Measurements from ENCODE around the gene DIS3L2. TPM values are rescaled to one million over a fixed set of nuclear protein-coding genes. Genes with fewer than 3 reads are reported as not detected.

The DIS3L2 gene
- total and polyA plus RNA-seq, 8 donors = 13.0 to 24.0 (median 16.8) TPM

GRCh38 chr2:232299084-232299483 lies 337.6 kb downstream of the DIS3L2 start:
- no peak for TF ChIP-seq CTCF (IDR thresholded peaks at IDR 0.05)
- FAIRE-seq (no peak), DNase-seq (no peak), ATAC-seq (no peak)
- Histone ChIP-seq H3K36me3 (no peaks in the 10 kb centered on the region), H3K9me3 (no peaks in the 10 kb centered on the region), H3K27me3 (no peaks in the 10 kb centered on the region), H3K4me3 (no peak overlapping the region), H3K27ac (no peak overlapping the region), H3K4me1 (no peaks in the 10 kb centered on the region)
- WGBS, 2 donors = 93 to 95% methylated on average over 5 of the region's 5 CpGs
- intact Hi-C loops (cut with DNase I) = no loop called here

GRCh38 chr2:232299927-232300674 lies 338.6 kb downstream of the DIS3L2 start:
- TF ChIP-seq CTCF (IDR thresholded peaks at IDR 0.05) = no peak
- DNase-seq (no peak), FAIRE-seq (no peak), ATAC-seq (peak in 1 of 4 donors; percentile 27)
- Histone ChIP-seq H3K27me3 (no peaks in the 10 kb centered on the region), H3K36me3 (no peaks in the 10 kb centered on the region), H3K4me1 (no peaks in the 10 kb centered on the region), H3K4me3 (no peak overlapping the region), H3K27ac (no peak overlapping the region), H3K9me3 (no peaks in the 10 kb centered on the region)
- intact Hi-C loops (cut with DNase I) = no loop called here
- 87 to 90% methylated on average over 6 of the region's 6 CpGs for WGBS, 2 donors

- 58 to 61% methylated on average over 6 of the region's 6 CpGs for WGBS, 2 donors
- no peaks in the 10 kb centered on the region for H3K4me1 ChIP-seq
- H3K9me3 ChIP-seq = no peaks in the 10 kb centered on the region
- no peak overlapping the region for H3K4me3 ChIP-seq
- H3K36me3 ChIP-seq = no peaks in the 10 kb centered on the region
- FAIRE-seq = no peak
- H3K27me3 ChIP-seq = no peaks in the 10 kb centered on the region
- ATAC-seq = peak; percentile 37 to 86 (median 61)
- intact Hi-C loops (cut with DNase I) = no loop called here
- no peak for TF ChIP-seq CTCF (IDR thresholded peaks at IDR 0.05)
- DNase-seq = no peak
- no peak overlapping the region for H3K27ac ChIP-seq
Observed at GRCh38 chr2:232300894-232301387, 339.4 kb downstream of the DIS3L2 start.

GRCh38 chr2:232304236-232304635 lies 342.7 kb downstream of the DIS3L2 start:
- intact Hi-C loops (cut with DNase I) = no loop called here
- TF ChIP-seq CTCF (IDR thresholded peaks at IDR 0.05) = no peak

GRCh38 chr2:232306741-232307305 lies 345.3 kb downstream of the DIS3L2 start:
- intact Hi-C loops (cut with DNase I) = no loop called here
- Histone ChIP-seq H3K9me3 (no peaks in the 10 kb centered on the region), H3K27me3 (no peaks in the 10 kb centered on the region), H3K27ac (no peak overlapping the region), H3K4me3 (no peak overlapping the region), H3K4me1 (no peaks in the 10 kb centered on the region), H3K36me3 (no peaks in the 10 kb centered on the region)
- DNase-seq = no peak
- ATAC-seq = no peak
- 96 to 97% methylated on average over 7 of the region's 7 CpGs for WGBS, 2 donors
- TF ChIP-seq CTCF (IDR thresholded peaks at IDR 0.05) = no peak
- FAIRE-seq = no peak

More at GRCh38 chr2:232304236-232304635, 342.7 kb downstream of the DIS3L2 start:
- Histone ChIP-seq H3K27me3 (no peaks in the 10 kb centered on the region), H3K9me3 (no peaks in the 10 kb centered on the region), H3K27ac (no peak overlapping the region), H3K4me1 (no peaks in the 10 kb centered on the region), H3K36me3 (no peaks in the 10 kb centered on the region), H3K4me3 (no peak overlapping the region)
- 97% methylated on average over 6 of the region's 6 CpGs for WGBS, 2 donors
- ATAC-seq (no peak), DNase-seq (no peak), FAIRE-seq (no peak)

Data from pancreas (tissue), 10 donors.